HL-60 (cell line): ENCODE measurements around the gene F8.
"Not testable (repeated sequence)": the region's sequence is repeated elsewhere in the genome, so short reads cannot be mapped to it uniquely, and the experiment has no call there.

Experiments used
- SPI1 ChIP-seq: IDR thresholded peaks from 2 replicates; pipeline ENCODE4 v1.6.1; 2012; ENCODE audit warnings: low read depth, mild to moderate bottlenecking, borderline replicate concordance
- TF ChIP-seq, protein P1 (sequence below): IDR thresholded peaks from one replicate; pipeline ENCODE4 v1.5.1; 2011; ENCODE audit warnings: low read length, control low read depth, inconsistent platforms; ENCODE audit not compliant: insufficient read depth

DNA sequence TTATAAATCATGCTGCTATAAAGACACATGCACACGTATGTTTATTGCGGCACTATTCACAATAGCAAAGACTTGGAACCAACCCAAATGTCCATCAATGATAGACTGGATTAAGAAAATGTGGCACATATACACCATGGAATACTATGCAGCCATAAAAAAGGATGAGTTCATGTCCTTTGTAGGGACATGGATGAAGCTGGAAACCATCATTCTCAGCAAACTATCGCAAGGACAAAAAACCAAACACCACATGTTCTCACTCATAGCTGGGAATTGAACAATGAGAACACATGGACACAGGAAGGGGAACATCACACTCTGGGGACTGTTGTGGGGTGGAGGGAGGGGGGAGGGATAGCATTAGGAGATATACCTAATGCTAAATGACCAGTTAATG lies 196.9 kb downstream of the F8 start:
- not testable (repeated sequence) for TF ChIP-seq SPI1
- TF ChIP-seq, protein P1, sequence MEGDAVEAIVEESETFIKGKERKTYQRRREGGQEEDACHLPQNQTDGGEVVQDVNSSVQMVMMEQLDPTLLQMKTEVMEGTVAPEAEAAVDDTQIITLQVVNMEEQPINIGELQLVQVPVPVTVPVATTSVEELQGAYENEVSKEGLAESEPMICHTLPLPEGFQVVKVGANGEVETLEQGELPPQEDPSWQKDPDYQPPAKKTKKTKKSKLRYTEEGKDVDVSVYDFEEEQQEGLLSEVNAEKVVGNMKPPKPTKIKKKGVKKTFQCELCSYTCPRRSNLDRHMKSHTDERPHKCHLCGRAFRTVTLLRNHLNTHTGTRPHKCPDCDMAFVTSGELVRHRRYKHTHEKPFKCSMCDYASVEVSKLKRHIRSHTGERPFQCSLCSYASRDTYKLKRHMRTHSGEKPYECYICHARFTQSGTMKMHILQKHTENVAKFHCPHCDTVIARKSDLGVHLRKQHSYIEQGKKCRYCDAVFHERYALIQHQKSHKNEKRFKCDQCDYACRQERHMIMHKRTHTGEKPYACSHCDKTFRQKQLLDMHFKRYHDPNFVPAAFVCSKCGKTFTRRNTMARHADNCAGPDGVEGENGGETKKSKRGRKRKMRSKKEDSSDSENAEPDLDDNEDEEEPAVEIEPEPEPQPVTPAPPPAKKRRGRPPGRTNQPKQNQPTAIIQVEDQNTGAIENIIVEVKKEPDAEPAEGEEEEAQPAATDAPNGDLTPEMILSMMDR = not testable (repeated sequence)
